GM12872 (cell line): ENCODE measurements around the gene SMIM33.

ENCODE experiments used
- TF ChIP-seq, protein P1 (sequence below): IDR thresholded peaks from 3 replicates; pipeline ENCODE4 v1.5.1; 2011; ENCODE audit warnings: low read depth, mild to moderate bottlenecking, low read length, moderate library complexity; ENCODE audit not compliant: insufficient read depth

The SMIM33 gene

DNA sequence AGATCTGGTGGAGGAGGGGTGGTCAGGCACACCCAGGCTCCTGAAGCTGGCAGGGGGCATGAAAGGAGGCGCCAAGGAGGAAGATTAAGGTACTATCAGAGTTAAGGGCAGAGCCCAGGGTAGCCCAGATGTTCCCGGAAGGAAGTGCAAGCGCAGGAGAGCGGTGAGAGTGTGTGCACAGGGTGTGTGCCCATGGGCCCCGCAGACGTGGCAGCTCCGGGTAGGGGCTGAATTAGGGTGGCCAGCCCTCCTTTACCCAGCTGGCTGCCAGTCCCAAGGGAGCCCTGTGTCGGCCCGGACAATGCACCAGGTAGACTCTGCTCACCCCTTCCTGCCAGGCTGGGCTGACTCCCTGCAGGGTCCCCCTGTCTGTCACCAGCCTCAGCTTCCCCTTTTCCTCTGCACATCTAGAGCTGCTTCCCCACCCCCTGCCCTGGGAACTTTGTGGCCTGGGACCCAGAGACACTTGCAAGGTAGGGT, at the start of gene SMIM33:
SMIM33 (plus strand) TSS at position 184 of the 480 bp plus-strand sequence; CDS start at position 302, 118 bp downstream.
- TF ChIP-seq, protein P1, sequence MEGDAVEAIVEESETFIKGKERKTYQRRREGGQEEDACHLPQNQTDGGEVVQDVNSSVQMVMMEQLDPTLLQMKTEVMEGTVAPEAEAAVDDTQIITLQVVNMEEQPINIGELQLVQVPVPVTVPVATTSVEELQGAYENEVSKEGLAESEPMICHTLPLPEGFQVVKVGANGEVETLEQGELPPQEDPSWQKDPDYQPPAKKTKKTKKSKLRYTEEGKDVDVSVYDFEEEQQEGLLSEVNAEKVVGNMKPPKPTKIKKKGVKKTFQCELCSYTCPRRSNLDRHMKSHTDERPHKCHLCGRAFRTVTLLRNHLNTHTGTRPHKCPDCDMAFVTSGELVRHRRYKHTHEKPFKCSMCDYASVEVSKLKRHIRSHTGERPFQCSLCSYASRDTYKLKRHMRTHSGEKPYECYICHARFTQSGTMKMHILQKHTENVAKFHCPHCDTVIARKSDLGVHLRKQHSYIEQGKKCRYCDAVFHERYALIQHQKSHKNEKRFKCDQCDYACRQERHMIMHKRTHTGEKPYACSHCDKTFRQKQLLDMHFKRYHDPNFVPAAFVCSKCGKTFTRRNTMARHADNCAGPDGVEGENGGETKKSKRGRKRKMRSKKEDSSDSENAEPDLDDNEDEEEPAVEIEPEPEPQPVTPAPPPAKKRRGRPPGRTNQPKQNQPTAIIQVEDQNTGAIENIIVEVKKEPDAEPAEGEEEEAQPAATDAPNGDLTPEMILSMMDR: no peak

DNA sequence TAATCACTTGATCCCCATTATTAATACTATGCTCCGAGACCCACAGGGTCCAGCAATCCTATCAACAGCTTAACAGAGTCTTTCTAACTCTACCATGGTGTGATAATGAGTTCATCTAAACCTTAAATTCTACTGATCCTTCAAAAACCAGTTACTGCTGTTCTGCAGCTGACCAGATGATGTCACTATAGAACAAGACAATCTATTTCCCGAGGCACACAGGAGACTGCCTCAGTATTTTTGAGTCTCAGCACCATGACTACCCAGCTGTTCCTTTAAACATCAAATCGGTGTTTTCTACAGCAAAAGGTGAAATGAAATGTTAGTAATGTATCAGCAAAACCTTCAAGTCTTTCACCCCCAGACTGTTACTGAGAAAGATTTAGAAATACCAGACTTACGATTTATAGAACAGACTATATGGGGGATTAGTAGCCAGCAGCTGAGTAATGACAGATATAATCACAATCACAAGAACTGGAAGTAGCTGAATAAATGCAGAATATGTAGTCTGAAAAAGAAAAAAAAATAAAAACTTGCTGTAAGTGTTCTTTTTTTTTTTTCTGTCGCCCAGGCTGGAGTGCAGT, 48.4 kb upstream of the SMIM33 start:
- TF ChIP-seq, protein P1: peak; percentile 79

DNA sequence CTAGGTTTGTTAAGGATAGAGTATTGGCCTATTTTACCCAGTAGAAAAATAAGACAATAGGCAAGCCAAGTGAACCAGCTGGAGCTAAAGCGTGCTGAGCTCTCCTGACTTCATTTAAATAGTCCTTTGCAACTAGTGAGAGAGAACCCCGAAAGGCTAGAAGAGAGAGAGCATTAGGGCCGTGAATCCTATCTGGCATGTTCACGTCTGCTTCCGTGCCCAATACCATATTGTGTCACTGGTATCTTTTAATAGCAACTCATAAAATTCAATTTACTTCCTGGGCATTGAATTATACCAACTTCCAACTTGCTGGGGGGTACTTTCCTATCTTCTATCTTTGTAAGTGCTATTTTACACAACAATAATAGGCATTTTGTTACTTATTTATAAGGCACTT, 45.3 kb upstream of the SMIM33 start:
- TF ChIP-seq, protein P1: no peak

DNA sequence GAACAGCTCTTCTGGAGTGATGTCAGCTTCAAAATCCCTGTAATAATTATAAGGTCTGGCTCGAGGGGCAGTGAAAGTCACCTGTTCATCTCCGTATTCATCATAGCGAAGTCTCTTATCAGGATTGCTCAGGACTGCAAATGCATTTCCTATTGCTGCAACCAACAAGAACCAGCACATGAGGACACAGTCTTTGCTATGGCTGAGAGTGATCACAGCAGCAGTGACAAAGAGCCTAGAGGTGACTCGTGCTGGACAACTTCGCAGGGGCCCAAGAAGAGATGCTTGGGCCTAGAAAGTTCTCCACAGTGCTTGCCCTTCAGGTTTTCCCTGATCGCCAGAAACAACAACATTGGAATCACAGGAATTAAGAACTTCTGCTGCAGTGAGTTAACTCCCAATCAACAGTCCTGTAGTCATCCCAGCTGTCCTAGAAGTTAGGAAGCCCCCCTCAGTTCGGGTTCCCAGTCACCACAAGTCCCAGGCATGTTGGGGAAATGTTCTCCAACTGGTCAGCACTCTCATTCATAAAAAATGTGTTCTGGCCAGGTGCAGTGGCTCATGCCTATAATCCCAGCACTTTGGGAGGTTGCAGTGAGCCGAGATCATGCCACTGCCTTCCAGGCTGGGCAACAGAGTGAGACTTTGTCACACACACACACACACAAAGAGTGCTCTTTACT, 44.5 kb upstream of the SMIM33 start:
- TF ChIP-seq, protein P1: no peak

DNA sequence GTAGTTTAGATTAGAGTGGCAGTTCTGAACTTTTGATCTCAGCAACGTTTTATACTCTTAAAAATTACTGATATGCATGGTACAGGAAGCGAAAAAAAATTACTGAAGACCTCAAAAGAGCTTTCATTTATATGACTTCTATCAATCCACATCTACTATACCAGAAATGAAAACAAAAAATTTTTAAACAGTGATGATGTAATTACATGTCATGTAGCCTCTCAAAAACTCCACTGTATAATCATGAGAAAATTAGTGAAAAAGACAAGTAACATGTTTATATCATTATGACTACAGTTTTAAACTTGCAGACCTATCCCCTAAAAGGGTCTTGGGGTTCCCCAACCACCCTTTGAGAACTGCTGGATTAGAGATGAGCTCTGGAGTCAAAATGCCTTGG, 40.8 kb upstream of the SMIM33 start:
- TF ChIP-seq, protein P1: no peak

DNA sequence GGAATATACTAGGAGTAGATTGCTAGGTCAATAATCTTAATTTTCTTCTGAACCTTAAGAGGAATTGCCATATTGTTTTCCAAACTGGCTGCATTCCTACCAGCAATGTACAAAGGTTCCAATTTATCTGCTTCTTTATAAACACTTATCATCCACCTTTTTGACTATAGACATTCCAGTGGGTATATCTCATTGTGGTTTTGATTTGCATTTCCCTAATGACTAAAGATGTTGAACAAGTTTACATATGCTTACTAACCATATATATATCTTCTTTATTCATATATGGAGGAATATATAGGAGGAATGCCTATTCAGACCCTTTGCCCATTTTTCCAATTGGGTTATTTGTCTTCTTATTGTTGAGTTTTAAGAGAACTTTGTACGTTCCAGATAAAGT, 39.1 kb upstream of the SMIM33 start:
- TF ChIP-seq, protein P1: no peak

DNA sequence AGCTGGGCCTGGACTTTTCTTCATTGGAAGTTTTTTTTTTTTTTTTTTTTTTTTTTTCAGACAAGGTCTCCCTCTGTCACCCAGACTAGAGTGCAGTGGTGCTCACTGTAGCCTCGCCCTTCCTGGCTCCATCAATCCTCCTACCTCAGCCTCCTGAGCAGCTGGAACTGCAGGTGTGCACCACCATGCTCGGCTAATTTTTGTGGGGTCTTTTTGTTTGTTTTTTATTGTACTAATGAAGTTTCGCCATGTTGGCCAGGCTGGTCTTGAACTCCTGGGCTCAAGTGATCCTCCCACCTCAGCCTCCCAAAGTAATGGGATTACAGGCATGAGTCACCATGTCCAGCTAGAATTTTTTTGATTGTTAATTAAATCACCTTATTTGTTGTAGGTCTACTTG, 35.1 kb upstream of the SMIM33 start:
- TF ChIP-seq, protein P1: no peak
